ENCODE measurements around the gene TRAPPC8. TPM values are rescaled to one million over a fixed set of nuclear protein-coding genes. Genes with fewer than 3 reads are reported as not detected.

The TRAPPC8 gene
- total RNA-seq, 1 experiment from 2014 or later: 30.4 TPM

DNA sequence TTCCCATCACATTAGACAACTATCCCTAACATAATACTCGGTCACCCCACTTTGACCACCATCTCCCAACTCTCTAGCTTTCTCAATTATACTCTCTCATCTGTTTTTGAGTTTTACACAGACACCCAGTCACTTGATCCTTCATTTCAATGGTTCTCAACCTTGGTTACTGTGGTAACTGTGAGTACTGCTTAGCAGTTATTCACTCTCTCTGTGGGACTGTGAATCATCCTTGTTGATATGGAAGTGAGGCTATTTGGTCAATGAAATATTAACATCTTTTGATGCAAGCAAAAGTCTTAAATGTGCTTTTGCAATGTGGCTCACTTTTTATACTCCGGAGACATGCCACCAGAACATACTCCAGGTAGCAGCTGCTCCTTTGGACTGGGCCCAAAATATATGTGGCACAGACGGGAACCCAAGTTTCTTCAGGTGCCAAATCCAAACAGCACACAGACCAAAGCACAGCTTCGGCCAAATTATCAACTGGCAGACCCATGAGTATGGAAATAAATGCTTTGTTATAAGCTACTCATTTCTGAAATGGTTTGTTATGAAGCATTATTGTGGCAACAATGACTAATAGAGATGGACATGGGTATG is 107.3 kb downstream of the TRAPPC8 start:
- H3K9me2 ChIP-seq (ENCODE audit: insufficient read depth): no peaks in the 10 kb centered on the region
- H3K27ac ChIP-seq (ENCODE audit: low read depth, low read length): no peak overlapping the region
- H3K27me3 ChIP-seq (ENCODE audit: insufficient read depth, low read length): no peaks in the 10 kb centered on the region
- no peaks in the 10 kb centered on the region for H3K4me1 ChIP-seq (ENCODE audit: control insufficient read depth in 1 of 2, insufficient read depth in 2 of 2, low read length in 2 of 2)
- no peak for ATAC-seq
- no peak for TF ChIP-seq JUND (IDR thresholded peaks at IDR 0.05)
- TF ChIP-seq RAD21 (IDR thresholded peaks at IDR 0.05; ENCODE audit: low read depth): no peak
- TF ChIP-seq SP1 (IDR thresholded peaks at IDR 0.05; ENCODE audit: low read depth): no peak
- POLR2A ChIA-PET: no interaction called here
- DNase-seq (ENCODE audit: low read depth, low spot score): no peak
- peaks cover 16 to 25% of the 10 kb centered on the region in 2 experiments; a peak in 3 of 4 replicates for H3K36me3 ChIP-seq (ENCODE audit: control insufficient read depth in 1 of 2, insufficient read depth in 2 of 2, low read length in 2 of 2)
- CTCF ChIA-PET: no interaction called here
- H2AFZ ChIP-seq (ENCODE audit: low read depth, low read length, poor library complexity, severe bottlenecking): no peak overlapping the region
- H3K9ac ChIP-seq (ENCODE audit: low read length): no peak overlapping the region
- no peak overlapping the region for H3K4me2 ChIP-seq (ENCODE audit: low read length)
- intact Hi-C loops (cut with micrococcal nuclease): no loop called here
- no peaks in the 10 kb centered on the region for H3K9me3 ChIP-seq (ENCODE audit: control insufficient read depth in 1 of 2, insufficient read depth in 1 of 2, low read depth in 1 of 2, low read length in 2 of 2)
- no peak overlapping the region for H3K4me3 ChIP-seq (replicated peaks in 1 of 2; ENCODE audit: low read depth in 1 of 2, low read length in 2 of 2)
- RAD21 ChIA-PET (ENCODE audit: low non-redundant PET in 1 of 2, low total read pairs in 2 of 2, uncharacterized antibody in 2 of 2, unreplicated experiment in 2 of 2): no interaction called here
- no TSS peak for BruUV-seq (replicated peaks)
- no peaks in the 10 kb centered on the region for H4K20me1 ChIP-seq (ENCODE audit: insufficient read depth)
- H3K79me2 ChIP-seq (ENCODE audit: insufficient read depth, low read length): no peaks in the 10 kb centered on the region

DNA sequence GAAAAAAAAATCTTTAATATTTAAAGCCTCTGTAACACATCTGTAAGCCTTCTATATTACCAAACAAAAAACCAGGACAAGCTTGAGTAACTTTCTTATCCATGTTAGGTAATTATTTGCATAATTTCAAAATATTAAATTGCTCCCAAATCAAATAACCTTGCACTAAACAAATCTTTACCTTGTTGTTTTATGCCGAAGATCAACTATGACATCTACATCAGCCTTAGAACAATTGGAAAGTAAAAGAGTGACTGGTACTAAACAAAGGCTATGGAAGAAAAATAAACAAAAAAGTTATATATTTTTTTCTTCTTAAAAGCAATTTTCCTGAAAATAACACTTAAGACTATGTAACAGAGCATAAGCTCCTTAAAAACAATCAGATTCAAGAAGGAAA is 111.0 kb downstream of the TRAPPC8 start:
- no peak for DNase-seq (ENCODE audit: low read depth, low spot score)
- CTCF ChIA-PET: interaction anchor here (1.0 kb wide), 1 partner anchor 12 kb away, joined by 3 read pairs; no protein-coding TSS in a partner anchor
- TF ChIP-seq, protein P1, sequence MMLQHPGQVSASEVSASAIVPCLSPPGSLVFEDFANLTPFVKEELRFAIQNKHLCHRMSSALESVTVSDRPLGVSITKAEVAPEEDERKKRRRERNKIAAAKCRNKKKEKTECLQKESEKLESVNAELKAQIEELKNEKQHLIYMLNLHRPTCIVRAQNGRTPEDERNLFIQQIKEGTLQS (IDR thresholded peaks at IDR 0.05): no peak
- TF ChIP-seq EZH2 (IDR thresholded peaks at IDR 0.05) (no peak), SRF (IDR thresholded peaks at IDR 0.05; ENCODE audit: low read depth) (no peak), CBX3 (IDR thresholded peaks at IDR 0.05; ENCODE audit: low read depth) (no peak), YY1 (IDR thresholded peaks at IDR 0.05; ENCODE audit: extremely low read depth, insufficient replicate concordance, low read depth, low read length) (no peak), ZNF274 (IDR thresholded peaks at IDR 0.05; ENCODE audit: low read depth, low read length) (no peak), RAD21 (IDR thresholded peaks at IDR 0.05; ENCODE audit: low read depth) (no peak), TCF7L2 (IDR thresholded peaks at IDR 0.05; ENCODE audit: borderline replicate concordance, extremely low read depth, insufficient read depth, insufficient read length) (no peak), SIN3A (IDR thresholded peaks at IDR 0.05; ENCODE audit: low read depth) (no peak), CEBPB (IDR thresholded peaks at IDR 0.05; ENCODE audit: low read depth) (no peak), FOSL1 (IDR thresholded peaks at IDR 0.05; ENCODE audit: low read depth) (no peak), EGR1 (IDR thresholded peaks at IDR 0.05; ENCODE audit: low read depth) (no peak)
- TF ChIP-seq, protein P2, sequence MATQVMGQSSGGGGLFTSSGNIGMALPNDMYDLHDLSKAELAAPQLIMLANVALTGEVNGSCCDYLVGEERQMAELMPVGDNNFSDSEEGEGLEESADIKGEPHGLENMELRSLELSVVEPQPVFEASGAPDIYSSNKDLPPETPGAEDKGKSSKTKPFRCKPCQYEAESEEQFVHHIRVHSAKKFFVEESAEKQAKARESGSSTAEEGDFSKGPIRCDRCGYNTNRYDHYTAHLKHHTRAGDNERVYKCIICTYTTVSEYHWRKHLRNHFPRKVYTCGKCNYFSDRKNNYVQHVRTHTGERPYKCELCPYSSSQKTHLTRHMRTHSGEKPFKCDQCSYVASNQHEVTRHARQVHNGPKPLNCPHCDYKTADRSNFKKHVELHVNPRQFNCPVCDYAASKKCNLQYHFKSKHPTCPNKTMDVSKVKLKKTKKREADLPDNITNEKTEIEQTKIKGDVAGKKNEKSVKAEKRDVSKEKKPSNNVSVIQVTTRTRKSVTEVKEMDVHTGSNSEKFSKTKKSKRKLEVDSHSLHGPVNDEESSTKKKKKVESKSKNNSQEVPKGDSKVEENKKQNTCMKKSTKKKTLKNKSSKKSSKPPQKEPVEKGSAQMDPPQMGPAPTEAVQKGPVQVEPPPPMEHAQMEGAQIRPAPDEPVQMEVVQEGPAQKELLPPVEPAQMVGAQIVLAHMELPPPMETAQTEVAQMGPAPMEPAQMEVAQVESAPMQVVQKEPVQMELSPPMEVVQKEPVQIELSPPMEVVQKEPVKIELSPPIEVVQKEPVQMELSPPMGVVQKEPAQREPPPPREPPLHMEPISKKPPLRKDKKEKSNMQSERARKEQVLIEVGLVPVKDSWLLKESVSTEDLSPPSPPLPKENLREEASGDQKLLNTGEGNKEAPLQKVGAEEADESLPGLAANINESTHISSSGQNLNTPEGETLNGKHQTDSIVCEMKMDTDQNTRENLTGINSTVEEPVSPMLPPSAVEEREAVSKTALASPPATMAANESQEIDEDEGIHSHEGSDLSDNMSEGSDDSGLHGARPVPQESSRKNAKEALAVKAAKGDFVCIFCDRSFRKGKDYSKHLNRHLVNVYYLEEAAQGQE (IDR thresholded peaks at IDR 0.05; ENCODE audit: low read depth): no peak
- TF ChIP-seq, protein P3, sequence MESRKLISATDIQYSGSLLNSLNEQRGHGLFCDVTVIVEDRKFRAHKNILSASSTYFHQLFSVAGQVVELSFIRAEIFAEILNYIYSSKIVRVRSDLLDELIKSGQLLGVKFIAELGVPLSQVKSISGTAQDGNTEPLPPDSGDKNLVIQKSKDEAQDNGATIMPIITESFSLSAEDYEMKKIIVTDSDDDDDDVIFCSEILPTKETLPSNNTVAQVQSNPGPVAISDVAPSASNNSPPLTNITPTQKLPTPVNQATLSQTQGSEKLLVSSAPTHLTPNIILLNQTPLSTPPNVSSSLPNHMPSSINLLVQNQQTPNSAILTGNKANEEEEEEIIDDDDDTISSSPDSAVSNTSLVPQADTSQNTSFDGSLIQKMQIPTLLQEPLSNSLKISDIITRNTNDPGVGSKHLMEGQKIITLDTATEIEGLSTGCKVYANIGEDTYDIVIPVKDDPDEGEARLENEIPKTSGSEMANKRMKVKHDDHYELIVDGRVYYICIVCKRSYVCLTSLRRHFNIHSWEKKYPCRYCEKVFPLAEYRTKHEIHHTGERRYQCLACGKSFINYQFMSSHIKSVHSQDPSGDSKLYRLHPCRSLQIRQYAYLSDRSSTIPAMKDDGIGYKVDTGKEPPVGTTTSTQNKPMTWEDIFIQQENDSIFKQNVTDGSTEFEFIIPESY (IDR thresholded peaks at IDR 0.05; ENCODE audit: extremely low read depth, insufficient replicate concordance, low read length): no peak

More for the DNA sequence above, 111.0 kb downstream of the TRAPPC8 start:
- Histone ChIP-seq H3K27ac (ENCODE audit: low read depth, low read length) (no peak overlapping the region), H2AFZ (ENCODE audit: low read depth, low read length, poor library complexity, severe bottlenecking) (no peak overlapping the region), H3K27me3 (ENCODE audit: insufficient read depth, low read length) (no peaks in the 10 kb centered on the region), H3K9ac (ENCODE audit: low read length) (no peak overlapping the region), H3K4me1 (ENCODE audit: control insufficient read depth in 1 of 2, insufficient read depth in 2 of 2, low read length in 2 of 2) (no peaks in the 10 kb centered on the region), H3K9me3 (ENCODE audit: control insufficient read depth in 1 of 2, insufficient read depth in 1 of 2, low read depth in 1 of 2, low read length in 2 of 2) (no peaks in the 10 kb centered on the region), H3K36me3 (ENCODE audit: control insufficient read depth in 1 of 2, insufficient read depth in 2 of 2, low read length in 2 of 2) (peaks cover 9 to 12% of the 10 kb centered on the region in 2 experiments; a peak in 3 of 4 replicates), H3K79me2 (ENCODE audit: insufficient read depth, low read length) (no peaks in the 10 kb centered on the region), H3K4me2 (ENCODE audit: low read length) (no peak overlapping the region), H4K20me1 (ENCODE audit: insufficient read depth) (no peaks in the 10 kb centered on the region), H3K4me3 (replicated peaks in 1 of 2; ENCODE audit: low read depth in 1 of 2, low read length in 2 of 2) (no peak overlapping the region), H3K9me2 (ENCODE audit: insufficient read depth) (no peaks in the 10 kb centered on the region)
- ChIA-PET RAD21 (ENCODE audit: low non-redundant PET in 1 of 2, low total read pairs in 2 of 2, uncharacterized antibody in 2 of 2, unreplicated experiment in 2 of 2) (no interaction called here), POLR2A (no interaction called here)
- no TSS peak for BruUV-seq (replicated peaks)
- intact Hi-C loops (cut with micrococcal nuclease): no loop called here
- ATAC-seq: no peak
